ENCODE measurements around the gene EXOC4. TPM values are rescaled to one million over a fixed set of nuclear protein-coding genes. Genes with fewer than 3 reads are reported as not detected.

The EXOC4 gene
- total RNA-seq, 2 experiments from 2014 or later, result 51.9 to 90.1 TPM

DNA sequence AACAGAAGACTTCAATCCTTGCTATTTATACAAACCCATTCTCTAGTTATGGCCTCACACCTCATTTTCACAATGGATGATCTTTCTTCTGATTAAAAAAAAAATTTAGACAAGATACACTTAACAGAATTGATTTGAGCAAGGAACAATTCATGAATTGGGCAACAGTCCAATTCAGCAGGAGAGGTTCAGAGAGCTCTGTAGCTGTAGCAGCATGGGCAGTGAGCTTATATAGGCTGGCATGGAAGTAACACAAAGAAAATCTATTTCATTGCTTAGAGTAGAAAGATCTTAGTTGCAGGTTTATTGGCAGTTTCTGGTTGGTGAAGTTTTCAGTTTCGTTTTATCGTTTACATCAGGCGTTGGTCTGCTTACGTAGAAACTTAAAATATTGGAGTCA is 851.3 kb downstream of the EXOC4 start:
- Mint-ChIP-seq H3K4me1 (no peaks in the 10 kb centered on the region), H3K27me3 (no peaks in the 10 kb centered on the region), H3K9me3 (ENCODE audit: low read depth) (no peaks in the 10 kb centered on the region), H3K27ac (no peak overlapping the region), H3K4me3 (no peak overlapping the region), H3K36me3 (ENCODE audit: low read depth) (no peaks in the 10 kb centered on the region)
- intact Hi-C loops (cut with DNase I, micrococcal nuclease), result no loop called here
- DNase-seq (no peak), ATAC-seq (peak; percentile 45)
- CTCF ChIA-PET, result no interaction called here
- POLR2A ChIA-PET, result no interaction called here

DNA sequence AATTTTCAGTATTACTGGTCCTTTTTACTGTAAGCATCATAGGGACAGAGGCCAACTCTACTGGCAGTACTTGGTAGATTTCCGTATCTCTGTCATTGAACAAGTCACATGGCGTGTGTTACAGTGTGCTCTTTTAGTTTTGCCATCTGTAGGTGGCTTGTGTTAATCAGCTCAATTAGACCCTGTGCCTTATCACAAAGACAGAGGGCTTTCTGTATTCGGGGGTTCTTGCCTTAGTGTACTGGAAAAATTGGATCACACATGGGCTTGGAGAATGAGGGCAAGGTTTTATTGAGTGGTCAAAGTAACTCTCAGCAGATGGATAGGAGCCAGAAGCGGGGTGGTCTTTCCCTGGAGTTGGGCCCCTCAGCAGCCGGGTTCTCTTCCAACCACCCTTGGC is 853.0 kb downstream of the EXOC4 start:
- Mint-ChIP-seq H3K27ac (no peak overlapping the region), H3K36me3 (ENCODE audit: low read depth) (no peaks in the 10 kb centered on the region)

DNA sequence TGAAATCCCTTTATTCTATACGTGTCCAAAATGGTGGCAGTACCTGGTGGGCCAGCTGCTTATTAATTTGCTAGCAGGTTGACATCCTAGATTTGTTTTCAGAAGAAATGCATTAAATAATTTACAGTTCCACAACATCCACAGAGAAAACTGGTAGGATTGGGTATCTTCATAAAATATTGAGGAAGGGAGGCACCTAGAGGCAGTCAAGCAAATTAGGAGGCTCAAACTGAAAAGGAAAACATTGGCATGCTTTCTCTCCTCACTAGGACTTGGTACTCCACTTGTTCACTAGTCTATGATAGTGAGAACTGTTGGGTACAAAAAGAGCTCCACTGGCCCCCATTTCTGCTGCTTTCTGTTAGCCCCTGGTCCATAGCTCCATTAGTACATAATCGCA is 855.9 kb downstream of the EXOC4 start:
- Mint-ChIP-seq H3K4me3 (no peak overlapping the region), H3K36me3 (ENCODE audit: low read depth) (no peaks in the 10 kb centered on the region), H3K27me3 (no peaks in the 10 kb centered on the region), H3K27ac (no peak overlapping the region), H3K9me3 (ENCODE audit: low read depth) (no peaks in the 10 kb centered on the region), H3K4me1 (no peaks in the 10 kb centered on the region)
- ChIA-PET POLR2A (no interaction called here), CTCF (interaction anchor here (0.7 kb wide), 1 partner anchor 527 kb away, joined by 3 read pairs; no protein-coding TSS in a partner anchor)
- intact Hi-C loops (cut with DNase I, micrococcal nuclease), result no loop called here
- no peak for ATAC-seq
- no peak for DNase-seq

More for the DNA sequence above, 853.0 kb downstream of the EXOC4 start:
- Mint-ChIP-seq H3K4me1 (no peaks in the 10 kb centered on the region), H3K27me3 (no peaks in the 10 kb centered on the region), H3K9me3 (ENCODE audit: low read depth) (no peaks in the 10 kb centered on the region), H3K4me3 (no peak overlapping the region)
- DNase-seq, result no peak
- POLR2A ChIA-PET, result no interaction called here
- no peak for ATAC-seq
- CTCF ChIA-PET, result no interaction called here
- intact Hi-C loops (cut with DNase I, micrococcal nuclease), result no loop called here

DNA sequence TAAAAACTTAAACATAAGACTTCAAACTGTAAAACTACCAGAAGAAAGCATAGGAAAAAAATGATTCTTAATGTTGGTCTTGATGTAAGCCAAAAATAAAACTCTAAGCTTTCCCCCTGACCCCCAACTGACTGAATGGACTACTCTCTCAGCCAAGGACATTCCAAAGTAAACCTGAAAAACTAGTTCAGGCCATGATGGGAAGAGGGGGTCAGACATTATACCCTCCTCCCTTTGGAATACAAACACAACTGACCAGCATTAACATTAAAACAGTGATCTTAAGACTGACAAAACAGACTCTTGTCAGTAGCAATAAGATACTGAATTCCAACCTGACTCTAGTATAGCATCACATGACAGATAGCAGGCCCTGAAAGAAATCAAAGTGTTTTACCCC is 860.8 kb downstream of the EXOC4 start:
- H3K4me3 Mint-ChIP-seq, result no peak overlapping the region
- H3K27me3 Mint-ChIP-seq, result no peaks in the 10 kb centered on the region
- no peak for ATAC-seq
- ChIA-PET POLR2A (no interaction called here), CTCF (no interaction called here)
- H3K27ac Mint-ChIP-seq, result no peak overlapping the region
- H3K36me3 Mint-ChIP-seq (ENCODE audit: low read depth), result no peaks in the 10 kb centered on the region
- intact Hi-C loops (cut with DNase I, micrococcal nuclease), result no loop called here
- H3K4me1 Mint-ChIP-seq, result no peaks in the 10 kb centered on the region
- DNase-seq, result no peak
- H3K9me3 Mint-ChIP-seq (ENCODE audit: low read depth), result no peaks in the 10 kb centered on the region

DNA sequence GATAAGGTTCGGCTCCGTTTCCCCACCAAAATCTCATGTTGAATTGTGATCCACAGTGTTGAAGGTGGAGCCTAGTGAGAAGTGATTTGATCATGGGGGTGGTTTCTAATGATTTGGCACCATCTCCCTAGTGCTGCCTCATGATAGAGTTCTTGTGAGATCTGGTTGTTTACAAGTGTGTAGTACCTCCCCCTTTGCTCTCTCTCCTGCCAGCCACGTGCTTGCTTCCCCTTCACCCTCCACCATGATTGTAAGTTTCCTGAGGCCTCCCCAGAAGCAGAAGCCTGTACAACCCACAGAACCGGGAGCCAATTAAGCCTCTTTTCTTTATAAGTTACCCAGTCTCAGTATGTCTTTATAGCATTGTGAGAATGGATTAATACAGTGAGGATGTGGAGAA is 862.1 kb downstream of the EXOC4 start:
- Mint-ChIP-seq H3K27ac (no peak overlapping the region), H3K4me3 (no peak overlapping the region), H3K36me3 (ENCODE audit: low read depth) (no peaks in the 10 kb centered on the region), H3K4me1 (no peaks in the 10 kb centered on the region), H3K9me3 (ENCODE audit: low read depth) (no peaks in the 10 kb centered on the region), H3K27me3 (no peaks in the 10 kb centered on the region)
- POLR2A ChIA-PET, result interaction anchor here (0.7 kb wide), 1 partner anchor 199 kb away, joined by 4 read pairs; no protein-coding TSS in a partner anchor
- intact Hi-C loops (cut with DNase I, micrococcal nuclease), result no loop called here
- DNase-seq (no peak), ATAC-seq (no peak)
- CTCF ChIA-PET, result interaction anchor here (1.5 kb wide), 1 partner anchor 26 kb away, joined by 3 read pairs; no protein-coding TSS in a partner anchor

Small RNA genes lying within 50 kb of the gene (microRNA-seq; reads per million reads assigned to microRNA genes)
- 1.1 reads per million for gene MIR6133 (ENCODE audit: borderline replicate concordance)

Other genes with a start within 250 kb of the EXOC4 start
- 10 to 100 TPM; 63.0 to 71.9 TPM for gene CHCHD3, start 171.0 kb upstream of the EXOC4 start, total RNA-seq

Data from activated CD4-positive, alpha-beta T cell treated with anti-CD3 and anti-CD28 coated beads for 36 hours (primary cell).